Astrocyte (in vitro differentiated cells and primary cell): ENCODE data around the gene MYPN. TPM values are rescaled to one million over a fixed set of nuclear protein-coding genes. Genes with fewer than 3 reads are reported as not detected.

Experiments used
- DNase-seq: peaks from one replicate; pipeline ENCODE4 v3.0.0-alpha.2; 2010; ENCODE audit warnings: low read depth
- FAIRE-seq: peaks from 2 replicates; lab custom pipeline; 2011; peaks lifted over from hg19 to GRCh38; lab: Jason Lieb, UNC
- H2AFZ ChIP-seq: 2 replicates; pipeline ENCODE4 v1.6.0; 2012; ENCODE audit warnings: low read depth, low read length, inconsistent platforms
- H3K27ac ChIP-seq: 2 replicates; pipeline ENCODE4 v1.5.1; 2011; ENCODE audit warnings: low read depth, low read length, inconsistent platforms
- H3K27me3 ChIP-seq: 2 replicates; pipeline ENCODE4 v1.6.0; 2011; ENCODE audit warnings: low read length, inconsistent platforms; ENCODE audit not compliant: insufficient read depth
- H3K36me3 ChIP-seq: 2 replicates; pipeline ENCODE4 v1.5.1; 2011; ENCODE audit warnings: low read length, inconsistent platforms; ENCODE audit not compliant: insufficient read depth
- H3K4me1 ChIP-seq: 2 replicates; pipeline ENCODE4 v1.5.1; 2011; ENCODE audit warnings: low read length, inconsistent platforms; ENCODE audit not compliant: insufficient read depth
- H3K4me2 ChIP-seq: 2 replicates; pipeline ENCODE4 v1.6.0; 2012; ENCODE audit warnings: low read length, inconsistent platforms
- H3K4me3 ChIP-seq: 2 replicates; pipeline ENCODE4 v1.5.1; 2011; ENCODE audit warnings: low read depth, mild to moderate bottlenecking, low read length, inconsistent platforms; ENCODE audit not compliant: insufficient read depth
- H3K79me2 ChIP-seq: 2 replicates; pipeline ENCODE4 v1.6.0; 2012; ENCODE audit warnings: mild to moderate bottlenecking, low read length, inconsistent platforms; ENCODE audit not compliant: insufficient read depth
- H3K9ac ChIP-seq: 2 replicates; pipeline ENCODE4 v1.6.0; 2012; ENCODE audit warnings: mild to moderate bottlenecking, low read length, inconsistent platforms
- H3K9me3 ChIP-seq: 2 replicates; pipeline ENCODE4 v1.5.1; 2012; ENCODE audit warnings: low read depth, mild to moderate bottlenecking, low read length, inconsistent platforms; ENCODE audit not compliant: insufficient read depth
- H4K20me1 ChIP-seq: 2 replicates; pipeline ENCODE4 v1.6.0; 2012; ENCODE audit warnings: low read length, inconsistent platforms; ENCODE audit not compliant: insufficient read depth
- H3K27ac Mint-ChIP-seq: one replicate; pipeline ENCODE4 v1.8.0; 2021; ENCODE audit warnings: mild to moderate bottlenecking, mixed read lengths; ENCODE audit not compliant: unreplicated experiment
- H3K27me3 Mint-ChIP-seq: one replicate; pipeline ENCODE4 v1.8.0; 2021; ENCODE audit warnings: low read depth, mixed read lengths; ENCODE audit not compliant: unreplicated experiment
- H3K36me3 Mint-ChIP-seq: one replicate; pipeline ENCODE4 v1.8.0; 2021; ENCODE audit warnings: low read depth, mixed read lengths; ENCODE audit not compliant: unreplicated experiment
- H3K4me1 Mint-ChIP-seq: one replicate; pipeline ENCODE4 v1.8.0; 2021; ENCODE audit warnings: low read depth, mixed read lengths; ENCODE audit not compliant: unreplicated experiment
- H3K4me3 Mint-ChIP-seq: one replicate; pipeline ENCODE4 v1.8.0; 2021; ENCODE audit warnings: mild to moderate bottlenecking, moderate library complexity, mixed read lengths; ENCODE audit not compliant: unreplicated experiment
- H3K9me3 Mint-ChIP-seq: one replicate; pipeline ENCODE4 v1.8.0; 2021; ENCODE audit warnings: mild to moderate bottlenecking, mixed read lengths; ENCODE audit not compliant: unreplicated experiment
- CTCF ChIP-seq: IDR thresholded peaks from 2 replicates; pipeline ENCODE4 v1.5.1; 2011; ENCODE audit warnings: low read depth, mild to moderate bottlenecking, inconsistent platforms, low read length, moderate library complexity; ENCODE audit not compliant: insufficient read depth
- EZH2 ChIP-seq: IDR thresholded peaks from 2 replicates; pipeline ENCODE4 v1.6.1; 2012; ENCODE audit warnings: mild to moderate bottlenecking, low read length, inconsistent platforms; ENCODE audit not compliant: insufficient read depth
- total RNA-seq: library from RNA; stranded (reverse); gene quantifications from 2 replicates; pipeline ENCODE4 v1.2.1, GENCODE V29; 2021

The MYPN gene
- total RNA-seq, 1 donor from 2014 or later = 0.11 TPM

- no peaks in the 10 kb centered on the region for H3K9me3 ChIP-seq
- H4K20me1 ChIP-seq = no peaks in the 10 kb centered on the region
- peaks cover 4% of the 10 kb centered on the region for H3K27me3 Mint-ChIP-seq
- FAIRE-seq (no peak), DNase-seq (peak; percentile 7)
- no peaks in the 10 kb centered on the region for H3K79me2 ChIP-seq
- no peak overlapping the region for H3K9ac ChIP-seq
- H3K4me1 ChIP-seq = no peaks in the 10 kb centered on the region
- H3K4me3 Mint-ChIP-seq = no peak overlapping the region
- H3K9me3 Mint-ChIP-seq = no peaks in the 10 kb centered on the region
- no peak overlapping the region for H3K4me2 ChIP-seq
- H3K36me3 ChIP-seq = no peaks in the 10 kb centered on the region
- H3K27ac ChIP-seq = no peak overlapping the region
- peak overlapping the region; percentile 8 for H2AFZ ChIP-seq
- H3K4me1 Mint-ChIP-seq = no peaks in the 10 kb centered on the region
- H3K36me3 Mint-ChIP-seq = no peaks in the 10 kb centered on the region
- H3K27me3 ChIP-seq = no peaks in the 10 kb centered on the region
- no peak overlapping the region for H3K4me3 ChIP-seq
- TF ChIP-seq EZH2 (no peak), CTCF (peak; percentile 66)
- H3K27ac Mint-ChIP-seq = no peak overlapping the region
These were observed 103.5 kb downstream of the MYPN start for GRCh38 chr10:68212721-68213352.

- FAIRE-seq = no peak
- H3K4me1 ChIP-seq = no peaks in the 10 kb centered on the region
- H3K4me1 Mint-ChIP-seq = no peaks in the 10 kb centered on the region
- H3K9ac ChIP-seq = no peak overlapping the region
- no peaks in the 10 kb centered on the region for H3K79me2 ChIP-seq
- no peak overlapping the region for H3K27ac ChIP-seq
- no peak overlapping the region for H2AFZ ChIP-seq
- H3K36me3 ChIP-seq = no peaks in the 10 kb centered on the region
- no peaks in the 10 kb centered on the region for H3K27me3 Mint-ChIP-seq
- H3K36me3 Mint-ChIP-seq = no peaks in the 10 kb centered on the region
- H3K4me2 ChIP-seq = no peak overlapping the region
- H3K4me3 Mint-ChIP-seq = no peak overlapping the region
- TF ChIP-seq EZH2 (no peak), CTCF (no peak)
- no peaks in the 10 kb centered on the region for H3K9me3 Mint-ChIP-seq
- H3K4me3 ChIP-seq = no peak overlapping the region
- no peak overlapping the region for H3K27ac Mint-ChIP-seq
- no peak for DNase-seq
- H3K9me3 ChIP-seq = no peaks in the 10 kb centered on the region
- H4K20me1 ChIP-seq = no peaks in the 10 kb centered on the region
- H3K27me3 ChIP-seq = no peaks in the 10 kb centered on the region
These were observed 109.5 kb downstream of the MYPN start for GRCh38 chr10:68218786-68219185.

- Histone ChIP-seq H3K4me3 (no peak overlapping the region), H3K4me1 (no peaks in the 10 kb centered on the region), H4K20me1 (no peaks in the 10 kb centered on the region), H3K9me3 (no peaks in the 10 kb centered on the region), H3K4me2 (no peak overlapping the region), H3K27ac (no peak overlapping the region), H3K27me3 (no peaks in the 10 kb centered on the region), H3K79me2 (no peaks in the 10 kb centered on the region), H2AFZ (no peak overlapping the region), H3K36me3 (no peaks in the 10 kb centered on the region), H3K9ac (no peak overlapping the region)
- Mint-ChIP-seq H3K9me3 (peaks cover 2% of the 10 kb centered on the region), H3K36me3 (no peaks in the 10 kb centered on the region), H3K4me1 (no peaks in the 10 kb centered on the region), H3K27ac (no peak overlapping the region), H3K27me3 (no peaks in the 10 kb centered on the region), H3K4me3 (no peak overlapping the region)
- FAIRE-seq (no peak), DNase-seq (no peak)
- TF ChIP-seq CTCF = no peak
- no peak for TF ChIP-seq EZH2
These were observed 111.9 kb downstream of the MYPN start for GRCh38 chr10:68221196-68221595.
